Right renal cortex interstitium (tissue), 3 donors: ENCODE data around the gene LSM14B. TPM values are rescaled to one million over a fixed set of nuclear protein-coding genes. Genes with fewer than 3 reads are reported as not detected.
"Not testable (repeated sequence)": the region's sequence is repeated elsewhere in the genome, so short reads cannot be mapped to it uniquely, and the experiment has no call there.

Source experiments
- DNase-seq, 3 donors: peaks; one replicate each; pipeline ENCODE4 v3.0.0-alpha.2; 2013; ENCODE audit warnings: low read depth in 3 of 3, low spot score in 2 of 3
- polyA plus RNA-seq, 3 donors: library from polyadenylated mRNA; unstranded; fragments of 120-200 nt; gene quantifications; one replicate each; pipeline ENCODE4 v1.2.1, GENCODE V29; 2013; ENCODE audit not compliant: insufficient read length in 3 of 3

LSM14B gene
- polyA plus RNA-seq, 3 donors = 50.2 to 52.9 (median 50.5) TPM

GRCh38 chr20:62111148-62111547 lies 11.1 kb upstream of the LSM14B start:
- DNase-seq = no peak

GRCh38 chr20:62112368-62112767 lies 9.9 kb upstream of the LSM14B start:
- no peak for DNase-seq

- no peak for DNase-seq
These were observed 7.4 kb upstream of the LSM14B start for GRCh38 chr20:62114894-62115293.

GRCh38 chr20:62115800-62116407 lies 6.4 kb upstream of the LSM14B start:
- DNase-seq = not testable (repeated sequence)

- no peak for DNase-seq
These were observed 5.5 kb upstream of the LSM14B start for GRCh38 chr20:62116558-62117361.

- no peak for DNase-seq
These were observed 5.0 kb upstream of the LSM14B start for GRCh38 chr20:62117362-62117646.

GRCh38 chr20:62117658-62118057 lies 4.6 kb upstream of the LSM14B start:
- DNase-seq = no peak

GRCh38 chr20:62118113-62119043 lies 3.9 kb upstream of the LSM14B start:
- no peak for DNase-seq

GRCh38 chr20:62119115-62119514 lies 3.2 kb upstream of the LSM14B start:
- no peak for DNase-seq

GRCh38 chr20:62119591-62120364 lies 2.5 kb upstream of the LSM14B start:
- DNase-seq = no peak

- DNase-seq = no peak
These were observed 1.9 kb upstream of the LSM14B start for GRCh38 chr20:62120365-62120762.

GRCh38 chr20:62120990-62121775 lies 1.1 kb upstream of the LSM14B start:
- DNase-seq = no peak

GRCh38 chr20:62122654-62123449 lies 577 bp downstream of the LSM14B start:
- no peak for DNase-seq

GRCh38 chr20:62123450-62124118 lies 1.3 kb downstream of the LSM14B start:
- no peak for DNase-seq

GRCh38 chr20:62126141-62126540 lies 3.9 kb downstream of the LSM14B start:
- DNase-seq = no peak

GRCh38 chr20:62127799-62128198 lies 5.5 kb downstream of the LSM14B start:
- no peak for DNase-seq

- no peak for DNase-seq
These were observed 6.2 kb downstream of the LSM14B start for GRCh38 chr20:62128502-62128901.

- DNase-seq = no peak
These were observed 7.7 kb downstream of the LSM14B start for GRCh38 chr20:62129731-62130531.
